ENCODE data around the gene CNFN.

CNFN gene

GRCh38 chr19:42389899-42390298, at the start of gene CNFN:
TSS of gene CNFN (minus strand) at chr19:42390297. CDS start at chr19:42389037, 1,260 bp downstream.
- no peak for DNase-seq

GRCh38 chr19:42436006-42436405, 45.9 kb upstream of the CNFN start:
- DNase-seq, result no peak

- no peak for DNase-seq
Observed at GRCh38 chr19:42435316-42435715, 45.2 kb upstream of the CNFN start.

- peak; percentile 22 for DNase-seq
Observed at GRCh38 chr19:42433503-42434260, 43.6 kb upstream of the CNFN start.

GRCh38 chr19:42431486-42431885, 41.4 kb upstream of the CNFN start:
- no peak for DNase-seq

GRCh38 chr19:42428676-42429075, 38.6 kb upstream of the CNFN start:
- DNase-seq, result no peak

GRCh38 chr19:42427313-42427712, 37.2 kb upstream of the CNFN start, which contains the start of gene LIPE:
TSS of gene LIPE (minus strand) at chr19:42427388. CDS start at chr19:42427149, 239 bp downstream.
- no peak for DNase-seq

- DNase-seq, result no peak
Observed at GRCh38 chr19:42426643-42427042, 36.5 kb upstream of the CNFN start.

- DNase-seq, result no peak
Observed at GRCh38 chr19:42424712-42425131, 34.6 kb upstream of the CNFN start.

- DNase-seq, result no peak
Observed at GRCh38 chr19:42424345-42424707, 34.2 kb upstream of the CNFN start.

- peak; percentile 39 for DNase-seq
Observed at GRCh38 chr19:42423462-42424344, 33.6 kb upstream of the CNFN start.

- no peak for DNase-seq
Observed at GRCh38 chr19:42422901-42423461, 32.9 kb upstream of the CNFN start.

- DNase-seq, result no peak
Observed at GRCh38 chr19:42422092-42422900, 32.2 kb upstream of the CNFN start.

GRCh38 chr19:42421591-42422031, 31.5 kb upstream of the CNFN start:
- peak; percentile 84 for DNase-seq

GRCh38 chr19:42421101-42421500, 31.0 kb upstream of the CNFN start:
- DNase-seq, result no peak

GRCh38 chr19:42420055-42420544, 30.0 kb upstream of the CNFN start:
- DNase-seq, result peak; percentile 45

- DNase-seq, result no peak
Observed at GRCh38 chr19:42419309-42419708, 29.2 kb upstream of the CNFN start.

GRCh38 chr19:42412661-42413076, 22.6 kb upstream of the CNFN start:
- DNase-seq, result no peak

GRCh38 chr19:42412227-42412626, 22.1 kb upstream of the CNFN start:
- DNase-seq, result peak; percentile 56

- no peak for DNase-seq
Observed at GRCh38 chr19:42411581-42412178, 21.6 kb upstream of the CNFN start.

GRCh38 chr19:42410371-42410770, 20.3 kb upstream of the CNFN start:
- no peak for DNase-seq

- DNase-seq, result no peak
Observed at GRCh38 chr19:42409477-42409876, 19.4 kb upstream of the CNFN start.
